HUES48 (cell line): ENCODE measurements around the gene NCOA1.
A peak's percentile ranks its signal among the peaks of the same experiment; 100 is the strongest.
"Not testable (repeated sequence)": the region's sequence is repeated elsewhere in the genome, so short reads cannot be mapped to it uniquely, and the experiment has no call there.

Experiments
- H3K27ac ChIP-seq: one replicate; pipeline ENCODE4 v1.7.0; 2013; ENCODE audit warnings: low read depth, low read length, inconsistent platforms
- H3K27me3 ChIP-seq: 2 replicates; pipeline ENCODE4 v1.6.1; 2013; ENCODE audit warnings: mild to moderate bottlenecking, low read length; ENCODE audit not compliant: control insufficient read depth, insufficient read depth
- H3K36me3 ChIP-seq: 2 replicates; pipeline ENCODE4 v1.6.1; 2013; ENCODE audit warnings: low read length; ENCODE audit not compliant: control insufficient read depth, insufficient read depth
- H3K4me1 ChIP-seq: 2 replicates; pipeline ENCODE4 v1.6.1; 2013; ENCODE audit warnings: mild to moderate bottlenecking, low read length; ENCODE audit not compliant: control insufficient read depth, insufficient read depth
- H3K4me3 ChIP-seq: 2 replicates; pipeline ENCODE4 v1.5.1; 2013; ENCODE audit warnings: mild to moderate bottlenecking, low read depth, low read length
- H3K9ac ChIP-seq: 2 replicates; pipeline ENCODE4 v1.6.1; 2013; ENCODE audit warnings: mild to moderate bottlenecking, low read depth, low read length, moderate library complexity
- H3K9me3 ChIP-seq: 2 replicates; pipeline ENCODE4 v1.6.1; 2013; ENCODE audit warnings: low read length; ENCODE audit not compliant: control insufficient read depth, insufficient read depth

Gene NCOA1

DNA sequence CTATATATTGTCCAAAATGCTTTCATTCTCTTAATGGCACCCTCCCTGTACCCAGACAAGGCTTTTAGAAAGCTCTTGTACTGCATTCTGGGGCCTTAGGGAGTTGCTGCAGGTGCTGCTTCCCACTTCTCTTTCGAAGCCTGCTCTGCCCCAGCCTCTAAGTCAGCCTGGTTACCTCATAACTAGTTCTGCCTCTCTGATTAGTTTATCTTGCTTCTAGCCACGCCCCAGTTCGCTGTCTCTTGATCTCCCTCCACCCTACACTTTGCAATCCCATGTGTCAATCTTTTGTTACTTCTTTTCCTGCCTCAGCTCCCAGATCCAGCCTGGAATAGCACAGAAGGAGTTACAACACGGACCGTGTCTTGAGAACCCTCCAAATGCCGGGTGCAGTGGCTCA, 13.8 kb upstream of the NCOA1 start:
- Histone ChIP-seq H3K4me1 (no peaks in the 10 kb centered on the region), H3K36me3 (no peaks in the 10 kb centered on the region), H3K9me3 (0 out of 2 replicates have a peak, but pooled peaks cover 4% of the 10 kb centered on the region), H3K27ac (no peak overlapping the region), H3K9ac (no peak overlapping the region), H3K4me3 (no peak overlapping the region), H3K27me3 (no peaks in the 10 kb centered on the region)

DNA sequence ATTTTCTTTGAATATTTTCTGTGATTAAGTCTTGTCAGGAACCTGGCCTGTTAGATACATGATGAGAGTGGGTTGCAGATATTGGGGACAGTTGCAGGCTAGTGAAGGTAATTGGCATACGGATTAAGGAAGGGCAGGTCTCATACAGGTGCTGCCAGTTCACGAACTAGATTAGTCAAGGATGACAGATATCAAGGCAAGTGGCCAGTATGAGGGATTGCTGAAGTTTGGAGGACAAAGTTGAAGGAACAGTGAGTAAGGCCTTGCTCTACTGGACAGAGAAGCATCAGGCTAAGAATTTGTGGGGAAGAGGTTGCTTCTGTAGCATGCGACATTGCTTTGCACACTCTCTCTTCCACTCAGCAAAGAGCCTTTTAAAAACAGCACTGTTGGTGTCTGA, 12.8 kb upstream of the NCOA1 start:
- no peak overlapping the region for H3K9ac ChIP-seq
- no peak overlapping the region for H3K27ac ChIP-seq
- no peaks in the 10 kb centered on the region for H3K27me3 ChIP-seq
- H3K36me3 ChIP-seq: no peaks in the 10 kb centered on the region
- no peak overlapping the region for H3K4me3 ChIP-seq
- no peaks in the 10 kb centered on the region for H3K4me1 ChIP-seq
- 0 out of 2 replicates have a peak, but pooled peaks cover 4% of the 10 kb centered on the region for H3K9me3 ChIP-seq

DNA sequence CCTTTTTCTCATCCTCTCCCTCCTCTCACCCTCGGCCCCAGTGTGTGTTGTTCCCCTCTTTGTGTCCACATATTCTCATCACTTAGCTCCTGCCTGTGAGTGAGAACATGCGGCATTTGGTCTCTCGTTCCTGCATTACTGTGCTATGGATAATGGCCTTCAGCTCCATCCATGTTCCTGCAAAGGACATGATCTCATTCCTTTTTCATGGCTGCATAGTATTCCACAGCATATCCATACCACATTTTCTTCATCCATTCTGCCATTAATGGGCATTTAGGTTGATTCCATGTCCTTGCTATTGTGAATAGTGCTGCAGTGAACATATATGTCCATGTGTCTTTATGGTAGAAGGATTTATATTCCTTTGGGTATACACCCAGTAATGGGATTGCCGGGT, 10.8 kb upstream of the NCOA1 start:
- Histone ChIP-seq H3K36me3 (no peaks in the 10 kb centered on the region), H3K9me3 (0 out of 2 replicates have a peak, but pooled peaks cover 4% of the 10 kb centered on the region), H3K4me3 (no peak overlapping the region), H3K9ac (no peak overlapping the region), H3K27ac (no peak overlapping the region), H3K27me3 (no peaks in the 10 kb centered on the region), H3K4me1 (no peaks in the 10 kb centered on the region)

DNA sequence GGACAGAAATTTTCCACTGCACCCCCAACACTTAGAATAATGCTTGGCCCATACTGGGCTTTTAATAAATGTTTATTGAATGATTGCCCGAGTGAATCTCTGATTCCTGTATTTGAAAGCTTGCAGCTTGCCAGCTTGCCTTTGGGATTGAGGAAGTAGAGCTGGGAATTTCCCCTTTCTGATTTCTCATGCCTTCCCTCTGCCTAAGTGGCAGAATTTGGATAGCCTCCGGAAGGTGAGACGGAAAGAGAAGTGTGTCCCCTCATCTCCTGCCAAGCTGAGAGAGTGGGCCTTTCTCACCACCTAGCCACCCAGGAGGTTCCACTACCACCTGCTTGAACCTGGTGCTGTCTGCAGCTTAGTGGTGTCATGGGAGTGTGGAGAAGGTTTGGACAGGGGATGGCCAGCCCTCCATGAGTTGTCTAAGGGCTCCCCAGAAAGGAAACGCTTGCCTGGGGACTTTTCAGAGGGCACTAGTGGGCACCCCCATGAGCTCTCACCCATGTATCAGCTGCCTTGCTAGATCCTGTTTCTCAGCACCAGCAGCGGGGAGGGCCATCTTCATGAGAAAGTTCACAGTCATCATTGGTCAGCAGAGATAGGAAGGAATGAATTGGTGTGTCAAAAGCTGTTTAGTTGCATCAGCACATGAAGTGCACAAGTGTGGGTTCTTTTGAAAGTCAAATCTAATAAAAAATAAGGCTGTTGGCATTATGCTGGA, 8.6 kb upstream of the NCOA1 start:
- no peaks in the 10 kb centered on the region for H3K4me1 ChIP-seq
- no peak overlapping the region for H3K9ac ChIP-seq
- no peak overlapping the region for H3K27ac ChIP-seq
- no peaks in the 10 kb centered on the region for H3K27me3 ChIP-seq
- H3K36me3 ChIP-seq: no peaks in the 10 kb centered on the region
- H3K9me3 ChIP-seq: 0 out of 2 replicates have a peak, but pooled peaks cover 4% of the 10 kb centered on the region
- no peak overlapping the region for H3K4me3 ChIP-seq

DNA sequence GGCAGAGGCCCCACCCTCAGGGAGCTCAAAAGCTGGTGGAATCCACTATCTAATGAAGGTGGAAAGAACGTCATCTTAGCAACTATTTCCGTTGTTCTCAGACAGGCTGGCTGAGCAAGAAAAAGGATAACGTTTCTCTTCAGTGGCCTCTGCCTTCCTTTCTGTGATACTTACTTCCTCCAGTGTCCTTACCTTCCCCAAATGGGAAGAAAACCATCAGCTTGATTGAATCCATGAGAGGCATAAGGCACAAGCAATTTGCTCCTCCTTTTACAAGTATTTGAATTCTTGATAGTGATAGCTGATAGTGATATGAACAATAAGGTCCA, 8.1 kb upstream of the NCOA1 start:
- Histone ChIP-seq H3K4me3 (no peak overlapping the region), H3K27ac (no peak overlapping the region), H3K9me3 (0 out of 2 replicates have a peak, but pooled peaks cover 4% of the 10 kb centered on the region), H3K27me3 (no peaks in the 10 kb centered on the region), H3K9ac (no peak overlapping the region), H3K4me1 (no peaks in the 10 kb centered on the region), H3K36me3 (no peaks in the 10 kb centered on the region)

DNA sequence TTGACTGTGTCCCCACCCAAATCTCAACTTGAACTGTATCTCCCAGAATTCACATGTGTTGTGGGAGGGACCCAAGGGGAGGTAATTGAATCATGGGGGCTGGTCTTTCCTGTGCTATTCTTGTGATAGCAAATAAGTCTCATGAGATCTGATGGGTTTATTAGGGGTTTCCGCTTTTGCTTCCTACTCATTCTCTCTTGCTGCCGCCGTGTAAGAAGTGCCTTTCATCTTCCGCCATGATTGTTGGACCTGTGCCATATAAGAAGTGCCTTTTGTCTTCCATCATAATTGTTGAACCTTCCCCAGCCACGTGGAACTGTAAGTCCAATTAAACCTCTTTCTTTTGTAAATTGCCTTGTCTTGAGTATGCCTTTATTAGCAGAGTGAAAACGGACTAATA, 6.4 kb upstream of the NCOA1 start:
- H3K4me3 ChIP-seq, H3K27ac ChIP-seq, H3K36me3 ChIP-seq, H3K4me1 ChIP-seq, H3K9ac ChIP-seq, H3K27me3 ChIP-seq, H3K9me3 ChIP-seq: not testable (repeated sequence)

DNA sequence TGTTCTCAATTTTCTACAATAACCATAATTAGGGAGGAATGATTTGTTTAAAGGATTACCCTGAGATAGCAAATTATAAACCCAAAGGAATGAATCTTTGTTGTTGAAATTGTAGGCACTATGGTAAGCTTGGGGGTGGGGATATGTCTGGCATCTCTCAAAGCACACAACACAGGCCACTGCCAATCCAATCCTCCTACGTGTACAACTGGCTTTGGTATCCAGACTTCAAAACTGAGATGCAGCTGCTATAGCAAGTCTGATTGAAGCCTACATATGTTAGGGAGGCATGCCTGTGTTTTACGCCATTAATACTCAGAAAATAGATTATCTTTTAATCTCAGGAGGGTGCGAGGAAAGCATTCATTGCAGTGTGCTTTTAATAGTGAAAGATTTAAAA, 5.9 kb upstream of the NCOA1 start:
- H3K36me3 ChIP-seq: no peaks in the 10 kb centered on the region
- no peaks in the 10 kb centered on the region for H3K27me3 ChIP-seq
- no peak overlapping the region for H3K4me3 ChIP-seq
- H3K9ac ChIP-seq: no peak overlapping the region
- peaks cover 12% of the 10 kb centered on the region for H3K4me1 ChIP-seq
- H3K9me3 ChIP-seq: 0 out of 2 replicates have a peak, but pooled peaks cover 3% of the 10 kb centered on the region
- no peak overlapping the region for H3K27ac ChIP-seq

DNA sequence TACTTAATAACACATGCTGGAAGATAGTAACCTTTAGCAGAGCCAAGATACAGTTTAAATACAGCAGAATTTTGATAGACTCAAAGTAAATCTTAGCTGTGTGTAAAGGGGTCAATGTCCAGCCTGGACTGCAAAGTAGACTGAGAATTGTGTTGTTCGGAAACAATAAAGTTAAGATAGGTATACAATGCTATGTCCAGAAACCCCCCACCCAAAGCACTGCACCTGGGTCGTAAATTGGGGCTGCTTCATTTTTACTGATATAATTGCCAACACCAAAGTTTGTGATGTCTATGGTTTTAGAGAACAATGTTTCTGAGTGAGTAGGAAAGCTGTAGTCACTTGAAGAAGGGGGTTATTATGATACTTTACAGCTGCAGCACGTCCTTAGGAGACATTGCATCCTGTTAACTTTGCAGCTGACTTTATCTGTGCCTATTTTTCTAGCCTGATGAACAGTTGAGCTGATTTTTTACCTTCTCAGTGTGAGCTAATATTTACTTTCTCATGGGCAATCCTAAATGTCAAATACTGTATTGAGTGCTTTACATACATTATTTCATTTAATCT, 4.3 kb upstream of the NCOA1 start:
- Histone ChIP-seq H3K27me3 (no peaks in the 10 kb centered on the region), H3K4me1 (peaks cover 13% of the 10 kb centered on the region), H3K9me3 (no peaks in the 10 kb centered on the region), H3K36me3 (no peaks in the 10 kb centered on the region), H3K27ac (no peak overlapping the region), H3K4me3 (no peak overlapping the region), H3K9ac (no peak overlapping the region)

DNA sequence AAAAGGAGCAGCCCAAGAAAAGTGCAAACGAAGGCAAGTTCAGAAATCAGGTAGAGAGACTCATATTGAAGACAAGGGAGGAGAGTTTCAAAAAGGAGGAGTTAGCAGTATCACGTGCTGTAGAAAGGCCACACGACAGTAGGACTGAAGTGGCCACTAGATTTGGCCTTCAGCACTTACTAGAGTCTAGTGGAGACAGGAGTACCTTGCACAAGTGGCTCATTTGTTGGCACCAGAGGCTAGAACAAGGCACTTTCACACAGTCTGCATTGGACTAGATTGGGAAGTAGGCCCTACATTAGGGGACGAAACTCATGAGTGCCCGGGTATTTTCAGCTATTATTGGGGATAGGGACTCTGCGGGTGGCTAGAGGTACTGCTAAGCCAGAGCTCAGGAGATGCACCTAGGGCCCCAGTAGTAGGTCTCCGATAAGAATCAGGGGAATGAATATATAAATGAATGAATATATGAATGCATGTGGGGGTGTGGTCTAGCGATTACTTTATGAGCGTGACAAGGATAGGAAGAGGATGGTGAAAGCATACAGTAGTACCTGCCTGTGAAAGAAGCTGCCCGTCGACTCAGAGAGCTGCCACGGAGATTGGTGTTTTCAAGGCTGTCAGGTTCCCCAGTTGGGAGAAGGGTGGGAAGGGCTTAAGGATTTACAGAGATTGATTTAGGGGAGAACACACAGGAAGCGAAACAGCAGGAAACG, 1.4 kb upstream of the NCOA1 start:
- Histone ChIP-seq H3K27me3 (peaks cover 13% of the 10 kb centered on the region), H3K27ac (peak overlapping the region; percentile 44), H3K4me3 (peak overlapping the region; percentile 88), H3K4me1 (peaks cover 30% of the 10 kb centered on the region), H3K9ac (no peak overlapping the region), H3K36me3 (no peaks in the 10 kb centered on the region), H3K9me3 (no peaks in the 10 kb centered on the region)

DNA sequence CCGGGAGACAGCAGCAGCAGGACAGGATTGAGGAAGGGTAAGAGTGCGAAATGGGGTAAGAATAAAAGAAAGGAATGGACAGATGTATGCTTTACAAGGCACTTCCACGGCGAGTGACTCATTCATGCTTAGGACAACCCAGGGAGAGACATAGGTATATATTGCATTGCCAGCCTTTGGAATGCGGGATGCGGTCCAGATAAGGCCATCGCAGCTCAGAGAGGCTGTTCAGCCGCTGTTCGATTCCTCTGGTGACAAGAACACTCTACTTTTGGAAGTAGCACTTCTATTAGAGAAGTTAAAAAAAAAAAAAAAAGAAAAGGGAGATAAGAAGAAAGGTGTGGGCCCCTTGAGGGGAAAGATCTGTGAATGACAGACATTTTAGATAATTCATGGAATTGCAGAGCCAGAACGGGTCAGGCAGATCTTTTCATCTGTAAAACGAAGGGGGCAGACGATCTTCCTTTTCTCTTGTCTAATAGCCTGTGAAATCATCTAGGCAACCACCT, 819 bp upstream of the NCOA1 start:
- Histone ChIP-seq H3K9me3 (no peaks in the 10 kb centered on the region), H3K27ac (peak overlapping the region; percentile 91), H3K4me1 (peaks cover 30% of the 10 kb centered on the region), H3K27me3 (peaks cover 13% of the 10 kb centered on the region), H3K4me3 (peak overlapping the region; percentile 88), H3K36me3 (no peaks in the 10 kb centered on the region), H3K9ac (0 out of 2 replicates have a peak overlapping the region, but pooled peaks have one; percentile 45)
